ENCODE results near the gene RPS6KA2.

RPS6KA2 gene

DNA sequence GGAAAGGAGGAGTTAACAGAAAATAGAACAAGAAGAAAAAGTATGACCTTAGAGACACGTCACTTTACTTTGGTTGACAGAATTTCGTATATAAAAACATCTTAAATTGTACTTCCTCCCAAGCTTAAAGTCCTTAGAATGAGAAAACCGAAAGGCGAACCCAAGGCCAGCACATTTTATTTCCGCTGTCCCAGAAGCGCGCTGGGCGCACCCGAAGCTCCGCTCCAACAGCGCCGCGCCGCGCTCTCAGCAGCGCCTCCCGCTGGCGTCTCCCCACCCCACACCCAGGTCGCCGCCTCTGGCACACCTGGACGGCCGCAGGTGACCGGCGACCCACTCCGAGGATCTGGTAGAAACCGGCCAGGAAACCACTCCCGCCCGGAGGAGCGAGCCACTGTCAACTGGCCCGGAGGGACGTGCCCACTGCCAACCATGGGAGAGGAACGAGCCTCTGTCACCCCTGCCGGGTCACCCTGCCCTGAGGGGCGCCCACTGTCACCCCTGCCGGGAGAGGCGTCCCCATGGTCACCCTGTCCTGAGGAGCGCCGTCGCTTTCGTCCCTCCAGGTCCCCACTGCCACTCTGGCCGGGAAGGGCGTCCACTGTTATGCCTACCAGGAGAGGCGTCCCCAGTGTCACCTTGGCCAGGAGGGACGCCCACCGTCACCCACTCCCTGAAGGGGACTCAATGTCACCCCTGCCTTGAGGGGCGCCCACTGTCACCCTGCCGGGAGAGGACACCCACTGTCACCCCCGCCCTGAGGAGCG lies 245.1 kb downstream of the RPS6KA2 start:
- no peak for TF ChIP-seq ZFX (IDR thresholded peaks at IDR 0.05; ENCODE audit: borderline replicate concordance)
- TF ChIP-seq CTCF (IDR thresholded peaks at IDR 0.05) = peak; percentile 80
- 0 out of 2 replicates have a peak overlapping the region, but pooled peaks have one; percentile 32 for H3K27ac ChIP-seq

- TF ChIP-seq CTCF (IDR thresholded peaks at IDR 0.05) (no peak), ZFX (IDR thresholded peaks at IDR 0.05; ENCODE audit: borderline replicate concordance) (no peak)
- H3K27ac ChIP-seq = no peak overlapping the region
Observed at GRCh38 chr6:166381381-166381732, 245.7 kb downstream of the RPS6KA2 start.

DNA sequence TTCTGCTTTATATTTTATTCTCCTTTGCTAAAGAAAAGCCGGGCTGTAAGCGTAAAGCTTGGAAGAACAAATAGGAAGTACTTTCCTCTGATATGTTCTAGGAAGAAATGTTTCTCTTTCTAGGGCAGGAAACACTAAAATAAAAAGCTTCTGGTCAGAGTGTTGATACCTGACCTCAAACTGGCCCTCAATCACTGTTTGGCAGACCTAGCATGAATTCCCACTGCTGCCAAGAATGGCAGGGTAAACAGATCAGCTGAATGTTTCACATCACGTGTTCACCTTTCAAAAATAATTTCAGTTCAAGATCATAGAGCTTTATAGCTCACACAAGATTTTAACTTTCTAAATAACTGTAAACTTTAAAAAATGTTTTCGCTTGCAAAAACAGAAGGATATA lies 247.3 kb downstream of the RPS6KA2 start:
- TF ChIP-seq ZFX (IDR thresholded peaks at IDR 0.05; ENCODE audit: borderline replicate concordance) = no peak
- H3K27ac ChIP-seq = no peak overlapping the region

DNA sequence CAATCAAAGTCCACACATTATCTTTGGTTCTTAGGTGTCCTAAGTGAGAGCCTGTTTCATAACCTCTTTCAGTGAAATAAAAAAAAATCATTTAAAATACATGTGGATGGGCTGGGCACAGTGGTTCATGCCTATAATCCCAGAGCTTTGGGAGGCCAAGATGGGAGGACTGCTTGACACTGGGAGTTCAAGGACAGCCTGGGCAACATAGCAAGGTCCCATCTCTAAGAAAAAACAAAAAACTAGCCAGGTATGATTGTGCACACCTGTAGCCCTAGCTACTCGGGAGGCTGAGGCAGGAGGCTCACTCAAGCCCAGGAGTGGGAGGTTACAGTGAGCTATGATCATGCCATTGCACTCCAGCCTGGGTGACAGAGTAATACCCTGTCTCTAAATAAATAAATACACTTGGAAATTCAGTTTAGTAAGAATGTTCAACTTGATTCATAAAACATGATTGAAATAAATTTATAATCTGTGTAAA lies 247.9 kb downstream of the RPS6KA2 start:
- no peak overlapping the region for H3K27ac ChIP-seq
- TF ChIP-seq CTCF (IDR thresholded peaks at IDR 0.05) = no peak
- TF ChIP-seq ZFX (IDR thresholded peaks at IDR 0.05; ENCODE audit: borderline replicate concordance) = no peak

- no peak overlapping the region for H3K27ac ChIP-seq
- TF ChIP-seq CTCF (IDR thresholded peaks at IDR 0.05) (no peak), ZFX (IDR thresholded peaks at IDR 0.05; ENCODE audit: borderline replicate concordance) (no peak)
Observed at GRCh38 chr6:166377721-166378120, 249.3 kb downstream of the RPS6KA2 start.

DNA sequence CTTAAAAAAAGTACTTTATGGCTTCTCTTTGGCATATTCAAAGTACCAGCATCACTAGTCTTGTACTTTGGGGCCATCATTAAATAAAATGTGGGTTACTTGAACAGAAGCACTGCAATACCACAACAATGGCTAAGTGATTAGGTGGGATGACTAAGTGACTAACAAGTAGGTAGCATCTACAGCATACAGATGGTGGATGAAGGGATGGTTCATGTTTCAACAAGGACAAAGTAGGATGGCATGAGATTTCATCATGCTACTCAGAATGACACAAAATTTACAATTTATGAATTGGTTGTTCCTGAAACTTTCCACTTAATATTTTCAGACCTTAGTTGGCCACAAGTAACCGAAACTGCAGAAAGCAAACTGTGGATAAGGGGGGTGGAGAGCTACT lies 252.0 kb downstream of the RPS6KA2 start:
- H3K27ac ChIP-seq = no peak overlapping the region
- TF ChIP-seq CTCF (IDR thresholded peaks at IDR 0.05) (no peak), ZFX (IDR thresholded peaks at IDR 0.05; ENCODE audit: borderline replicate concordance) (no peak)

GRCh38 chr6:166370489-166370888 lies 256.6 kb downstream of the RPS6KA2 start:
- TF ChIP-seq CTCF (IDR thresholded peaks at IDR 0.05) (no peak), ZFX (IDR thresholded peaks at IDR 0.05; ENCODE audit: borderline replicate concordance) (no peak)
- H3K27ac ChIP-seq = no peak overlapping the region

All from 22Rv1 (cell line).